Breast epithelium (tissue), 3 donors: ENCODE results near the gene TCF7L1.

Experiments used
- POLR2A ChIP-seq: fragments of 450-650 bp; IDR thresholded peaks from one replicate; pipeline ENCODE4 v1.6.1; 2016; ENCODE audit warnings: antibody characterized with exemption, mild to moderate bottlenecking, moderate library complexity
- TF ChIP-seq, protein P1 (sequence below), 3 donors: fragments of 450-650 bp; IDR thresholded peaks; one replicate each; pipeline ENCODE4 v1.5.1; 2016 to 2017; ENCODE audit warnings: antibody characterized with exemption in 3 of 3, mild to moderate bottlenecking in 3 of 3, moderate library complexity in 3 of 3

- TF ChIP-seq POLR2A, result no peak
- TF ChIP-seq, protein P1, sequence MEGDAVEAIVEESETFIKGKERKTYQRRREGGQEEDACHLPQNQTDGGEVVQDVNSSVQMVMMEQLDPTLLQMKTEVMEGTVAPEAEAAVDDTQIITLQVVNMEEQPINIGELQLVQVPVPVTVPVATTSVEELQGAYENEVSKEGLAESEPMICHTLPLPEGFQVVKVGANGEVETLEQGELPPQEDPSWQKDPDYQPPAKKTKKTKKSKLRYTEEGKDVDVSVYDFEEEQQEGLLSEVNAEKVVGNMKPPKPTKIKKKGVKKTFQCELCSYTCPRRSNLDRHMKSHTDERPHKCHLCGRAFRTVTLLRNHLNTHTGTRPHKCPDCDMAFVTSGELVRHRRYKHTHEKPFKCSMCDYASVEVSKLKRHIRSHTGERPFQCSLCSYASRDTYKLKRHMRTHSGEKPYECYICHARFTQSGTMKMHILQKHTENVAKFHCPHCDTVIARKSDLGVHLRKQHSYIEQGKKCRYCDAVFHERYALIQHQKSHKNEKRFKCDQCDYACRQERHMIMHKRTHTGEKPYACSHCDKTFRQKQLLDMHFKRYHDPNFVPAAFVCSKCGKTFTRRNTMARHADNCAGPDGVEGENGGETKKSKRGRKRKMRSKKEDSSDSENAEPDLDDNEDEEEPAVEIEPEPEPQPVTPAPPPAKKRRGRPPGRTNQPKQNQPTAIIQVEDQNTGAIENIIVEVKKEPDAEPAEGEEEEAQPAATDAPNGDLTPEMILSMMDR (IDR thresholded peaks at IDR 0.05), result no peak
These were observed 36.4 kb downstream of the TCF7L1 start for GRCh38 chr2:85169581-85169980.
